A673 (cell line): ENCODE measurements around the gene JMJD6. TPM values are rescaled to one million over a fixed set of nuclear protein-coding genes. Genes with fewer than 3 reads are reported as not detected.

Experiments
- BruUV-seq: library from RNA; stranded (reverse); fragments of 400-500 nt; replicated peaks from 2 replicates; lab custom pipeline; 2021; lab: Mats Ljungman, UMichigan
- CTCF ChIA-PET: fragments of 300-600 bp; sonication (Branson Sonifier 250); formaldehyde crosslinking; loops from one replicate; lab custom pipeline; 2022; ENCODE audit warnings: antibody characterized with exemption; lab: Charles Lee
- POLR2A ChIA-PET: fragments of 300-600 bp; sonication (Branson Sonifier 250); formaldehyde crosslinking; loops from one replicate; lab custom pipeline; 2022; ENCODE audit warnings: antibody characterized with exemption; ENCODE audit not compliant: low non-redundant PET; lab: Charles Lee
- DNase-seq: peaks from one replicate; pipeline ENCODE4 v3.0.0-alpha.2; 2015; ENCODE audit warnings: low spot score
- H3K27ac ChIP-seq: fragments of 200-600 bp; sonication (generic); 2 replicates; pipeline ENCODE4 v1.5.1; 2016; ENCODE audit warnings: mixed run types, low read depth, mild to moderate bottlenecking, mixed read lengths, antibody characterized with exemption, low read length; ENCODE audit not compliant: poor library complexity, severe bottlenecking
- H3K27me3 ChIP-seq: fragments of 200-600 bp; sonication (generic); replicated peaks from 2 replicates; pipeline ENCODE4 v1.6.1; 2017; ENCODE audit warnings: mixed run types, low read depth, mild to moderate bottlenecking, mixed read lengths, antibody characterized with exemption, low read length; ENCODE audit not compliant: insufficient read depth, poor library complexity
- H3K36me3 ChIP-seq: fragments of 200-600 bp; sonication (generic); 2 replicates; pipeline ENCODE4 v1.6.1; 2016; ENCODE audit warnings: mixed run types, mild to moderate bottlenecking, mixed read lengths, antibody characterized with exemption, low read length; ENCODE audit not compliant: insufficient read depth, poor library complexity, severe bottlenecking
- H3K4me1 ChIP-seq: fragments of 200-600 bp; sonication (generic); 2 replicates; pipeline ENCODE4 v1.6.1; 2017; ENCODE audit warnings: mixed run types, mild to moderate bottlenecking, mixed read lengths, antibody characterized with exemption, low read length; ENCODE audit not compliant: insufficient read depth, poor library complexity, severe bottlenecking
- H3K4me3 ChIP-seq: fragments of 200-600 bp; sonication (generic); 2 replicates; pipeline ENCODE4 v1.5.1; 2016; ENCODE audit warnings: low read depth, mixed run types, mild to moderate bottlenecking, mixed read lengths, low read length; ENCODE audit not compliant: poor library complexity, severe bottlenecking
- H3K9me3 ChIP-seq: fragments of 200-600 bp; sonication (generic); 2 replicates; pipeline ENCODE4 v1.6.1; 2016; ENCODE audit warnings: mixed run types, low read depth, mild to moderate bottlenecking, mixed read lengths, antibody characterized with exemption, low read length; ENCODE audit not compliant: poor library complexity, severe bottlenecking
- CTCF ChIP-seq: fragments of 300-800, 200-600 bp; sonication (generic); conservative IDR thresholded peaks from 2 replicates; pipeline ENCODE4 v1.5.1; 2017; ENCODE audit warnings: low read depth, mild to moderate bottlenecking, antibody characterized with exemption, low read length, moderate library complexity, mixed read lengths
- EZH2 ChIP-seq: fragments of 200-600 bp; sonication (generic); IDR thresholded peaks from 2 replicates; pipeline ENCODE4 v1.6.1; 2017; ENCODE audit warnings: borderline replicate concordance, low read depth, mild to moderate bottlenecking, mixed read lengths, antibody characterized with exemption, low read length; ENCODE audit not compliant: poor library complexity, severe bottlenecking
- intact Hi-C: fragments of 100-400 bp; cut with micrococcal nuclease; formaldehyde crosslinking; loops from one replicate; pipeline ENCODE4 v1.10.0; 2022; ENCODE audit not compliant: unreplicated experiment
- total RNA-seq: library from RNA; stranded (reverse); gene quantifications from 2 replicates; pipeline ENCODE4 v1.2.3, GENCODE V29; 2021

Gene JMJD6
- total RNA-seq, 1 experiment from 2014 or later = 77.6 TPM

GRCh38 chr17:76689859-76690258 lies 36.5 kb downstream of the JMJD6 start:
- intact Hi-C loops = no loop called here
- H3K4me1 ChIP-seq = no peaks in the 10 kb centered on the region
- POLR2A ChIA-PET = interaction anchor here (0.7 kb wide), 1 partner anchor 12 kb away, joined by 15 read pairs; no protein-coding TSS in a partner anchor

DNA sequence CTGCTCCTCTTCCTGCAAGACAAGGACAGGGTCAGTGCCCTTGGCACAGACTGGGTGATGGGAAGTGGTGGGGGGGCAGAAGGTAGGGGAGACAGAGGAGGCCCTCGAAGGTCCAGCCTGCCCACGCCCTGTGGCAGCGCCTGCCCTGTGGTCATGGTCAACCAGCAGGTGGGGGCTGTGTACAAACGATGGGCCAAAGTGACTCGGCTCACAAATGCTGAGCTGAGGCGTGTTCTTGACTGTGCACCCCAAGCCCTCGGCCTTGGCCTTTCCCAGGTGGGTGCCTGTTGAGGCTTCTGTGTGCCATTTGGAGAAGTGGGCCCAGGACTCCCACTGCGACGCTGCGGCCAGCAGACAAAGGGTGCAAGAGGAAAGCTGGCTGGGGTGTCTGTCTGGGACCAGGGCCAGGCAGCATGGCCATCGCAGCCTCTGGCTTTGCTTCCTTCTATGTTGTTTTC lies 38.2 kb downstream of the JMJD6 start:
- H3K27ac ChIP-seq = no peak overlapping the region
- H3K27me3 ChIP-seq = no peaks in the 10 kb centered on the region
- BruUV-seq = no TSS peak
- TF ChIP-seq EZH2 (no peak), CTCF (no peak)
- no peak overlapping the region for H3K4me3 ChIP-seq
- ChIA-PET CTCF (interaction anchor here (0.6 kb wide), 1 partner anchor 9 kb away, joined by 9 read pairs; no protein-coding TSS in a partner anchor), POLR2A (no interaction called here)
- no peaks in the 10 kb centered on the region for H3K4me1 ChIP-seq
- peaks cover 3% of the 10 kb centered on the region for H3K36me3 ChIP-seq
- intact Hi-C loops = no loop called here
- DNase-seq = no peak
- no peaks in the 10 kb centered on the region for H3K9me3 ChIP-seq

More at GRCh38 chr17:76689859-76690258, 36.5 kb downstream of the JMJD6 start:
- no peaks in the 10 kb centered on the region for H3K9me3 ChIP-seq
- H3K4me3 ChIP-seq = no peak overlapping the region
- no peaks in the 10 kb centered on the region for H3K36me3 ChIP-seq
- CTCF ChIA-PET = no interaction called here
- TF ChIP-seq EZH2 (no peak), CTCF (no peak)
- no peak overlapping the region for H3K27ac ChIP-seq
- no peak for DNase-seq
- no TSS peak for BruUV-seq
- no peaks in the 10 kb centered on the region for H3K27me3 ChIP-seq

GRCh38 chr17:76687298-76688164 lies 38.9 kb downstream of the JMJD6 start:
- Histone ChIP-seq H3K4me3 (no peak overlapping the region), H3K27ac (no peak overlapping the region), H3K27me3 (no peaks in the 10 kb centered on the region), H3K36me3 (peaks cover 6% of the 10 kb centered on the region), H3K9me3 (no peaks in the 10 kb centered on the region), H3K4me1 (no peaks in the 10 kb centered on the region)
- BruUV-seq = no TSS peak
- no peak for TF ChIP-seq CTCF
- no peak for TF ChIP-seq EZH2
- no peak for DNase-seq
- POLR2A ChIA-PET = no interaction called here
- intact Hi-C loops = no loop called here
- CTCF ChIA-PET = no interaction called here
